ENCODE results near the gene ABCA3.
A peak's percentile ranks its signal among the peaks of the same experiment; 100 is the strongest.
"Not testable (repeated sequence)": the region's sequence is repeated elsewhere in the genome, so short reads cannot be mapped to it uniquely, and the experiment has no call there.

The ABCA3 gene

DNA sequence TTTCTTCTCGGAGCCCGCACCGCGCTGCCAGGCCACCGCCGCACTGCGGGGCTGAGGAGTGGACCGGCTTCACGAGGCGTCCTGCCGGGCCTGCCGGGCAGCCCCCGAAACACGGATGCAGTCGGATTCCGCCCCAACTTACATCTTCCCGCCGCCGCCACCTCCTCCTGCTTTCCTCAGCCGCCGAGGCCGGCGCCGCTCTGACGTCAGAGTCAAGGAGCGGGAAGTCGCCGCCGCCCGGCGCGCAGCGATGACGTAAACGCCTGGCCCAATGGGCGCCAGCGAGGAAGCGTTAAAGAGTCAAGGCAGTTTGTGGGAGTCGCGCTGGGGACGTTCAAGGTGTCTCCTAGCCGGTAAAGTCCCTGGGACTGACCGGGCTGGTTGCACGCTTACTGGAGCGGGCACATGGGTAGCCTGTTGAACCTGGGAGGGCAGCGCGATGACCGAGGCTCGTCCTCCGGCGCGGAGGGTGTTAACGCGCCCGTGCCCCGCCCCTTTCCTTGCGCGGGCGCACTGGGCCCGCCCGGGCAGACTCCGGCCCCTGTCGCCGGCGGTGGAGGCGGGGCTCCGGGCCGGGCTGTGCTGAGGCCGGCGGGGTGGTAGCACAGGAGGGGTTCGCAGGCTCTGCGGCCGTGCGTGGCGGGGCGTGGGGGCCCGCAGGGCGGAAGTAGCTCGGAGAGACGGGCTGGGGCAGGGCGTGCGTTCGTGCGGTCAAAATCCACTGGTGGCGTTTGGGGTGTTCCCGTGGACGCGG lies 72.4 kb downstream of the ABCA3 start, which contains the start of gene RNPS1:
RNPS1 (minus strand) TSS at position 214 of the 754 bp plus-strand sequence. CDS start 3,483 bp downstream, outside the sequence.
- peak; percentile 96 for DNase-seq (ENCODE audit: low read depth)
- H3K4me3 ChIP-seq (replicated peaks; ENCODE audit: low read depth, low read length), result peak within 1 kb of the TSS; percentile 88
- TF ChIP-seq, protein P1, sequence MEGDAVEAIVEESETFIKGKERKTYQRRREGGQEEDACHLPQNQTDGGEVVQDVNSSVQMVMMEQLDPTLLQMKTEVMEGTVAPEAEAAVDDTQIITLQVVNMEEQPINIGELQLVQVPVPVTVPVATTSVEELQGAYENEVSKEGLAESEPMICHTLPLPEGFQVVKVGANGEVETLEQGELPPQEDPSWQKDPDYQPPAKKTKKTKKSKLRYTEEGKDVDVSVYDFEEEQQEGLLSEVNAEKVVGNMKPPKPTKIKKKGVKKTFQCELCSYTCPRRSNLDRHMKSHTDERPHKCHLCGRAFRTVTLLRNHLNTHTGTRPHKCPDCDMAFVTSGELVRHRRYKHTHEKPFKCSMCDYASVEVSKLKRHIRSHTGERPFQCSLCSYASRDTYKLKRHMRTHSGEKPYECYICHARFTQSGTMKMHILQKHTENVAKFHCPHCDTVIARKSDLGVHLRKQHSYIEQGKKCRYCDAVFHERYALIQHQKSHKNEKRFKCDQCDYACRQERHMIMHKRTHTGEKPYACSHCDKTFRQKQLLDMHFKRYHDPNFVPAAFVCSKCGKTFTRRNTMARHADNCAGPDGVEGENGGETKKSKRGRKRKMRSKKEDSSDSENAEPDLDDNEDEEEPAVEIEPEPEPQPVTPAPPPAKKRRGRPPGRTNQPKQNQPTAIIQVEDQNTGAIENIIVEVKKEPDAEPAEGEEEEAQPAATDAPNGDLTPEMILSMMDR (IDR thresholded peaks at IDR 0.05; ENCODE audit: low read length, missing control alignments), result no peak

DNA sequence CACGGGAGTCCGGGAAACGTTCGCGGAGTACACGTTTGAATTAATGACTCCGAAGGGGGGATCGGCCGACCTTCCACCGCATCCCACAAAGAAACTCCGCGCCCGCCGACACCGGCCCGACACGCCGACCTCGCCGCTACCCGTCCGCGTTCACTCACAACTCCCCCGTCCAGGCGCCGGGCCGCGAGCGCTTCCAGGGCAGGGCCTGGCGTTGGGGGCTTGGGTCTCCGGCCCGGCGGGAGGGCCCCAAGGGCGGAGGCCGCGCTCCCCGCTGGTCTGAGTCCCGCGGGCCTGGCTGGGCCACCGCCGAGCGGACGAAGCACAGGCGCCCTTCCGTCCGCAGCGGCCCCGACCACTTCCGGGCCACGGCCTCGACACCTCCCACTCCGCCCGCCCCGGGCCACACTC lies 73.0 kb downstream of the ABCA3 start:
- H3K4me3 ChIP-seq (replicated peaks; ENCODE audit: low read depth, low read length), result peak overlapping the region; percentile 88
- not testable (repeated sequence) for DNase-seq (ENCODE audit: low read depth)

DNA sequence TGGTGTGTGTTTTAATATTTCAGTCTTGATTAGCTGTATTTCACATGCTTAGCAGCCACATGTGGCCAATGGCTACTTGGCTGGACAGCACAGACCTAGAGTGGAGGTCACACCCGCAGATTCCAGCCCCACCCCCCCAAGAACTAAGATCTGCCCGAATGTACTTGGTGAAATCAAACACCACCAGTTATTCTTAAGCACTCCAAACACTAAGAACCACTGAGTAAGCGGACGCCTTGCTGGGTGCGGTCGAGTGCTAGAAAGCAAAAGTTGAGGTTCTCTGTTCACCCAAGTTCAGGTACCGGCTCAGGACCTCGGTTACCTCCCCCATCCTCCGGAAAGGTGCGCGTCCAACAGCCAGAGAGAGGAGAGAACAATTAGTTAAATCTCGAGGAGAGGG lies 73.6 kb downstream of the ABCA3 start:
- DNase-seq (ENCODE audit: low read depth), result peak; percentile 7
- peak overlapping the region; percentile 88 for H3K4me3 ChIP-seq (replicated peaks; ENCODE audit: low read depth, low read length)

DNA sequence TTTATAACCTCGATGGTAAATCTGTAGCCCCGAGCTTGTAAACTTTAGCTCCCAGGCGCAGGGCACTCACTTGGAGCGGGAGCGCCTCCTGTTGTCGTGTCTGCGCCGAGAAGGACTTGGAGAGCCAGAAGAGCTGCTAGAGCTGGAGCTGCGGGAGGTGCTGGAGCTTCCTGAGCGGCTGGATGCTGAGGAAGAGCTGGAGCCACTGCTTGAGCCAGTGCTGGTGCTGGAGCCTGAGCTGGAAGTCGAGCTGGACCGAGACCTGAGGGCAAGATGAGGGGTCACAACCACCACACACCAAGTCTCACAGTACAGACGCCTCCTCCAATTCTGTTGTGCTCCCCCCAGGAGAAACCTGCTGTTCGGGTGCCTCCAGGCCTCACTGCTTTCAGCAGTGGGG lies 77.5 kb downstream of the ABCA3 start:
- not testable (repeated sequence) for DNase-seq (ENCODE audit: low read depth); H3K4me3 ChIP-seq (replicated peaks; ENCODE audit: low read depth, low read length)

DNA sequence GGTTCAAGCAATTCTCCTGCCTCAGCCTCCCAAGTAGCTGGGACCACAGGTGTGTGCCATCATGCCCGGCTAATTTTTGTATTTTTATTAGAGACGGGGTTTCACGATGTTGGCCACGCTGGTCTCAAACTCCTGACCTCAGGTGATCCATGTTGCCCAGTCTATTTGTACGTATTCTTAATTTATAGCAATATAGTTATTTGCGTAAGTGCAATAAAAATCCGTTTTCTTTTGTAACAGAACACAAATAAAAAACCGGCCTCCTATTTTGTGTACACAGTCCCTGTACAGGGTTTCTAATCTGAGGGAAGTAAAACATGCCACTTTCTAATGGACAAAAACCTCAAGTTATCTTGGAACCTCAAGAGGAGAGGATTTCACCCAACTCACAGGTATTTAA lies 80.3 kb downstream of the ABCA3 start:
- DNase-seq (ENCODE audit: low read depth), result no peak
- no peak overlapping the region for H3K4me3 ChIP-seq (replicated peaks; ENCODE audit: low read depth, low read length)
- TF ChIP-seq, protein P1 (IDR thresholded peaks at IDR 0.05; ENCODE audit: low read length, missing control alignments), result no peak

DNA sequence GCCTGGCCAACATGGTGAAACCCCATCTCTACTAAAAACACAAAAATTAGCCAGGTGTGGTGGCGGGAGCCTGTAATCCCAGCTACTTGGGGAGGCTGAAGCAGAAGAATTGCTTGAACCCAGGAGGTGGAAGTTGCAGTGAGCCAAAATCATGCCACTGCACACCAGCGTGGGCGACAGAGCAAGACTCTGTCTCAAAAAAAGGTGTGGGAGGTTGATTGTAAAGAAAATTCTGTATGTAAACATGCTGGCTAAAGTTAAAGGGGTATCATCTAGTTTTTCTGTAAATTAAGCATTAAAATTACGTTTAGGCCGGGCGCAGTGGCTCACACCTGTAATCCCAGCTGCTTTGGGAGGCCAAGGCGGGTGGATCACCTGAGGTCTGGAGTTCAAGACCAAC lies 82.0 kb downstream of the ABCA3 start:
- DNase-seq (ENCODE audit: low read depth); H3K4me3 ChIP-seq (replicated peaks; ENCODE audit: low read depth, low read length): not testable (repeated sequence)

DNA sequence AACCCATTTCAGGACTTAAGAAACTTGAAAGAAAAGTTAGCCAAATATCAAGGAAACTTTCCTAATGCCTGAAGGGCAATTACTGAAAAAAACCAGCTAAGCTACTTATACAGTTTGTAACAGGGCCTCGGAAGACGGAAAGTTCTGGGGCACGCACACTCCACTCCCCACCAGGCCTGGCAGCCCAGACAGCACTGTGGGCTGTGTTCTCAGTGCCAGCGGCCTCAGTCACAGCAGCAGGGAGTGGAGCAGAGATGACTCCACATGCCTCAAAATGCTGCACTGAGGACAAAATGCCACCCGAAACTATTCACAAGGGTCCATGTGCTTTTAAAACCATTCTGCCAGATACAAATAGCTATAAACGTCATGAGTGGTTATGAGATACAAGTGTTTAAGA lies 82.8 kb downstream of the ABCA3 start:
- DNase-seq (ENCODE audit: low read depth), result no peak
- no peak overlapping the region for H3K4me3 ChIP-seq (replicated peaks; ENCODE audit: low read depth, low read length)
- TF ChIP-seq, protein P1 (IDR thresholded peaks at IDR 0.05; ENCODE audit: low read length, missing control alignments), result no peak

DNA sequence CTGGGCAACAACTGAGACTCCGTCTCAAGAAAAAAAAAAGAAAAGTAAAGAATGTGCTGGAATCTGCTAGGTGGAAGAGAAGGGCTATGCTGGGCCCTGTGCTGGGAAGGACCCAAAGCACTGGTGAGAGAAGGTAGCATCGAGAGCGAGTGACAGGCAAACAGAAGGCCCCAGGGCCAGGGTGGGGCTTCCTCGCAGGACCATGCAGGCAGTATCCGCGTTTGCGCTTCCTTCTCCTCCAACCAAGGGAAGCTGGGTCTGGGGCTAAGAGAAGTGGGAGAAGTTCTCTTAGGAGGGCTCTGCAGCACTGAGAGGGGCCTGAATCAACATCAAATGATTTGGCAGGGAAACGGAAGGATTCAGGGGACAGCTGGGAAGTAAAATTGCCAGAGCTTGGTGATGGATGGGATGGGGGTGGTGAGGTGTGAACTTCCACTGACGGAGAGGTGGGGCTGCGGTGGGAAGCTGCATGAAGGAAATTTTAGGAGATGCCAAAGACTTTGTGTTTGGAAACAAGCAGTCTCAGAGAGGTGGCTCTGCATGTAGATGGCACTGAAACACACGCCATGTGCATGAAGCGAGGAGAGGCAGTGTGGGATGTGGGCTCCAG lies 83.9 kb downstream of the ABCA3 start:
- H3K4me3 ChIP-seq (replicated peaks; ENCODE audit: low read depth, low read length), result no peak overlapping the region
- TF ChIP-seq, protein P1 (IDR thresholded peaks at IDR 0.05; ENCODE audit: low read length, missing control alignments), result no peak
- DNase-seq (ENCODE audit: low read depth), result no peak

DNA sequence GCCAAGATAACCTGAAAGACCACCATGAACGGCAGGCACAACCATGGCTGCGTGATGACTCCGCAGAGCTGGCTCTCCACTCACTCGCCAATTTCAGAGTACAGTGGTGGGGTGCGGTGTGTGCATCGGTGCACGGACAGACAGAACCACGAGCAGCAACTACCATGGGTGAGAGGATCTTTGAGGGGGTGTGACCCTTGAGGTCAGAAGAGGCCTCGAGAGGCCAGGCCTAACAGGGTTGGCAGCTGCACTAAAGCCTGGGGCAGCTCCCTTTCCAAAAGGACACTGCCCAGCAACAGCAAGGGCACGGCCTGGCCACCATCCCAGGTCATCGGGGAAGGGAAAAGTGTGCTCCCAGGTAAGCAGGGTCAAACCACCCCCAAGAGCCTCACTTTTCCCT lies 87.2 kb downstream of the ABCA3 start:
- DNase-seq (ENCODE audit: low read depth), result no peak
- no peak overlapping the region for H3K4me3 ChIP-seq (replicated peaks; ENCODE audit: low read depth, low read length)
- TF ChIP-seq, protein P1 (IDR thresholded peaks at IDR 0.05; ENCODE audit: low read length, missing control alignments), result no peak
